GM12892 (cell line): Measurements from ENCODE around the gene E2F3.

Source experiments
- DNase-seq: peaks from one replicate; pipeline ENCODE4 v3.0.0; 2011; ENCODE audit not compliant: insufficient read length
- FAIRE-seq: peaks from 2 replicates; lab custom pipeline; 2011; peaks lifted over from hg19 to GRCh38; lab: Jason Lieb, UNC
- POLR2A ChIP-seq: IDR thresholded peaks from 2 replicates; pipeline ENCODE4 v1.6.1; 2011; ENCODE audit warnings: low read depth, low read length, control low read depth
- POLR2AphosphoS5 ChIP-seq: IDR thresholded peaks from 2 replicates; pipeline ENCODE4 v1.6.1; 2011; ENCODE audit warnings: low read depth, low read length, control low read depth
- TAF1 ChIP-seq: IDR thresholded peaks from 2 replicates; pipeline ENCODE4 v1.6.1; 2011; ENCODE audit warnings: low read depth, mild to moderate bottlenecking, control low read depth, low read length, borderline replicate concordance

The E2F3 gene

GRCh38 chr6:20403766-20404640 lies 2.3 kb downstream of the E2F3 start:
- TF ChIP-seq TAF1 (peak; percentile 38; the same call in 1 of the 2 replicates), POLR2A (no peak), POLR2AphosphoS5 (no peak)
- FAIRE-seq (no peak), DNase-seq (no peak)

GRCh38 chr6:20404641-20405032 lies 3.0 kb downstream of the E2F3 start:
- DNase-seq, result no peak
- peak; percentile 90 for FAIRE-seq
- TF ChIP-seq POLR2A (peak; percentile 33; the same call in 1 of the 2 replicates), POLR2AphosphoS5 (no peak)

- TF ChIP-seq POLR2AphosphoS5 (no peak), TAF1 (no peak), POLR2A (no peak)
- DNase-seq, result no peak
These were observed 7.2 kb downstream of the E2F3 start for GRCh38 chr6:20408851-20409250.

GRCh38 chr6:20409427-20409971 lies 7.8 kb downstream of the E2F3 start:
- 0 out of 2 replicates have a peak, but pooled peaks have one; percentile 36 for TF ChIP-seq POLR2AphosphoS5
- no peak; the same call in 1 of the 2 replicates for TF ChIP-seq POLR2A
- 0 out of 2 replicates have a peak, but pooled peaks have one; percentile 25 for TF ChIP-seq TAF1
- DNase-seq (no peak), FAIRE-seq (peak; percentile 83)

More at GRCh38 chr6:20408851-20409250, 7.2 kb downstream of the E2F3 start:
- FAIRE-seq, result no peak

GRCh38 chr6:20411544-20411943 lies 9.9 kb downstream of the E2F3 start:
- FAIRE-seq (no peak), DNase-seq (no peak)
- TF ChIP-seq POLR2AphosphoS5 (no peak), TAF1 (no peak), POLR2A (no peak)

- no peak for TF ChIP-seq POLR2A
- TF ChIP-seq POLR2AphosphoS5, result no peak
- TF ChIP-seq TAF1, result no peak
- FAIRE-seq (no peak), DNase-seq (no peak)
These were observed 10.4 kb downstream of the E2F3 start for GRCh38 chr6:20411953-20412681.

GRCh38 chr6:20412682-20413073 lies 11.0 kb downstream of the E2F3 start:
- DNase-seq (no peak), FAIRE-seq (no peak)
- no peak for TF ChIP-seq POLR2A
- no peak for TF ChIP-seq POLR2AphosphoS5
- no peak for TF ChIP-seq TAF1

GRCh38 chr6:20413826-20414225 lies 12.1 kb downstream of the E2F3 start:
- TF ChIP-seq POLR2A, result no peak
- no peak for TF ChIP-seq POLR2AphosphoS5
- no peak for TF ChIP-seq TAF1
- FAIRE-seq, result no peak
- no peak for DNase-seq

- FAIRE-seq, result no peak
These were observed 13.0 kb downstream of the E2F3 start for GRCh38 chr6:20414711-20415110.

GRCh38 chr6:20415304-20415703 lies 13.6 kb downstream of the E2F3 start:
- no peak for DNase-seq
- no peak for TF ChIP-seq POLR2A
- no peak for TF ChIP-seq POLR2AphosphoS5
- TF ChIP-seq TAF1, result no peak
- no peak for FAIRE-seq

More at GRCh38 chr6:20414711-20415110, 13.0 kb downstream of the E2F3 start:
- no peak for TF ChIP-seq POLR2AphosphoS5
- no peak for TF ChIP-seq POLR2A
- no peak for TF ChIP-seq TAF1
- DNase-seq, result no peak

GRCh38 chr6:20415712-20416454 lies 14.2 kb downstream of the E2F3 start:
- peak; percentile 38 for FAIRE-seq
- no peak for DNase-seq
- no peak for TF ChIP-seq POLR2A
